IMR-90 (cell line): Measurements from ENCODE around the gene ALDH1A1.

ENCODE experiments used
- BHLHE40 ChIP-seq: fragments of 150-350 bp; IDR thresholded peaks from 2 replicates; pipeline ENCODE4 v1.6.1; 2016; ENCODE audit warnings: mild to moderate bottlenecking, low read depth, low read length
- ELK1 ChIP-seq: fragments of 150-350 bp; IDR thresholded peaks from 2 replicates; pipeline ENCODE4 v1.6.1; 2016; ENCODE audit warnings: low read depth, mild to moderate bottlenecking, low read length, moderate library complexity, borderline replicate concordance
- MAFK ChIP-seq: IDR thresholded peaks from 2 replicates; pipeline ENCODE4 v1.6.1; 2012; ENCODE audit warnings: low read depth, low read length, improper control_type of control experiment
- MAZ ChIP-seq: IDR thresholded peaks from 2 replicates; pipeline ENCODE4 v1.6.1; 2012; ENCODE audit warnings: low read depth, mild to moderate bottlenecking, low read length, improper control_type of control experiment, moderate library complexity, borderline replicate concordance
- RAD21 ChIP-seq: IDR thresholded peaks from 2 replicates; pipeline ENCODE4 v1.6.1; 2012; ENCODE audit warnings: low read length, improper control_type of control experiment
- SMC3 ChIP-seq: fragments of 150-350 bp; IDR thresholded peaks from 2 replicates; pipeline ENCODE4 v1.6.1; 2016; ENCODE audit warnings: low read depth, mild to moderate bottlenecking, antibody characterized with exemption, low read length, moderate library complexity
- TF ChIP-seq, protein P1 (sequence below): conservative IDR thresholded peaks from 2 replicates; pipeline ENCODE4 v1.5.1; 2012; ENCODE audit warnings: mild to moderate bottlenecking, low read depth, low read length, improper control_type of control experiment

DNA sequence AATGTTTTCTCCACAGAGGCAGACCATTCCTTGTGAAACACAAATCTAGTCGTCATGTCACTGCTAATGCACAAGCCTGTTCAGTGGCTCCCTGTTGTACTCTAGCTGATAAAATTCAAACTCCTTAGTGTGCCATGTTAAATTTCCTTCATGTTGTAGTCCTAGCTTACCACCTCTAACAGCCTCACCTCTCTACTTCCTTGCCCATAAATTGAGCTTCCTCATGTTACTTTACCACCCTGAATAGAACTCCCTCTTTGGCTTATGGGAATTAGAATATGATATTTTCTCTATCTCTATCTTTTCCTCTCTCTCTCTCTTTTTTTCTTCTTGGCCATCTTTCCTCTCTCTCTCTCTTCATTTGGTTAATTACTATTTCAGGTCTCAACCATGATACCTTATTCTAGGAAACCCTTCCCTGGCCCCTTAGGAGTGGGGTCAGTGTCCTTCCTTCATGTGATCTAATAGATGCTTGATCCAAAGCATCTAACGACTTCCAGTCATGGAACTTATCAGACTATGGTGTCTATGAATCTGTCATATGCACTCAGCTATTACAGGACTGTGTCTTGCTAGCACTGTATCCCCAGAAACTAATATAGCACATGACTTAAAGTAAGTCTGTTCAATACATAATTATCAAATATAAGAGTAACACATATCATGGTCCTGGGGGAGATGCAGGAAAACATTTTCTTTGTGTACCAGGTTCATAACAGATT lies 31.5 kb upstream of the ALDH1A1 start:
- TF ChIP-seq BHLHE40: no peak
- TF ChIP-seq SMC3: no peak
- TF ChIP-seq MAFK: no peak
- TF ChIP-seq ELK1: no peak
- TF ChIP-seq RAD21: no peak
- TF ChIP-seq, protein P1, sequence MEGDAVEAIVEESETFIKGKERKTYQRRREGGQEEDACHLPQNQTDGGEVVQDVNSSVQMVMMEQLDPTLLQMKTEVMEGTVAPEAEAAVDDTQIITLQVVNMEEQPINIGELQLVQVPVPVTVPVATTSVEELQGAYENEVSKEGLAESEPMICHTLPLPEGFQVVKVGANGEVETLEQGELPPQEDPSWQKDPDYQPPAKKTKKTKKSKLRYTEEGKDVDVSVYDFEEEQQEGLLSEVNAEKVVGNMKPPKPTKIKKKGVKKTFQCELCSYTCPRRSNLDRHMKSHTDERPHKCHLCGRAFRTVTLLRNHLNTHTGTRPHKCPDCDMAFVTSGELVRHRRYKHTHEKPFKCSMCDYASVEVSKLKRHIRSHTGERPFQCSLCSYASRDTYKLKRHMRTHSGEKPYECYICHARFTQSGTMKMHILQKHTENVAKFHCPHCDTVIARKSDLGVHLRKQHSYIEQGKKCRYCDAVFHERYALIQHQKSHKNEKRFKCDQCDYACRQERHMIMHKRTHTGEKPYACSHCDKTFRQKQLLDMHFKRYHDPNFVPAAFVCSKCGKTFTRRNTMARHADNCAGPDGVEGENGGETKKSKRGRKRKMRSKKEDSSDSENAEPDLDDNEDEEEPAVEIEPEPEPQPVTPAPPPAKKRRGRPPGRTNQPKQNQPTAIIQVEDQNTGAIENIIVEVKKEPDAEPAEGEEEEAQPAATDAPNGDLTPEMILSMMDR: no peak
- no peak for TF ChIP-seq MAZ
